ACC112 (cell line): ENCODE data around the gene DLG1.

Experiments used
- H2AFZ ChIP-seq: fragments of 200-600 bp; sonication (generic); one replicate; pipeline ENCODE4 v1.6.0; 2017; ENCODE audit warnings: antibody characterized with exemption, low read length; ENCODE audit not compliant: unreplicated experiment
- H3K27ac ChIP-seq: fragments of 200-600 bp; sonication (generic); 2 replicates; pipeline ENCODE4 v1.5.1; 2014; ENCODE audit warnings: low read depth, mild to moderate bottlenecking, antibody characterized with exemption, low read length, moderate library complexity
- H3K27me3 ChIP-seq: fragments of 200-600 bp; sonication (generic); 2 replicates; pipeline ENCODE4 v1.6.1; 2014; ENCODE audit warnings: mild to moderate bottlenecking, antibody characterized with exemption, low read length, moderate library complexity, mixed read lengths; ENCODE audit not compliant: insufficient read depth
- H3K36me3 ChIP-seq: fragments of 200-600 bp; sonication (generic); 2 replicates; pipeline ENCODE4 v1.6.1; 2016; ENCODE audit warnings: mild to moderate bottlenecking, antibody characterized with exemption, low read length, moderate library complexity, mixed read lengths; ENCODE audit not compliant: insufficient read depth
- H3K4me1 ChIP-seq: fragments of 200-600 bp; sonication (generic); one replicate; pipeline ENCODE4 v1.6.1; 2016; ENCODE audit warnings: low read length, mixed read lengths; ENCODE audit not compliant: insufficient read depth, unreplicated experiment, control insufficient read depth
- H3K4me3 ChIP-seq: fragments of 200-600 bp; sonication (generic); 2 replicates; pipeline ENCODE4 v1.5.1; 2014; ENCODE audit warnings: mild to moderate bottlenecking, low read depth, low read length
- H3K79me2 ChIP-seq: fragments of 200-600 bp; sonication (generic); one replicate; pipeline ENCODE4 v1.6.0; 2016; ENCODE audit warnings: low read length; ENCODE audit not compliant: control insufficient read depth, unreplicated experiment, insufficient read depth

DLG1 gene

GRCh38 chr3:197117114-197117513, 181.3 kb downstream of the DLG1 start:
- no peak overlapping the region for H3K27ac ChIP-seq
- H3K79me2 ChIP-seq = no peaks in the 10 kb centered on the region
- H3K4me1 ChIP-seq = peaks cover 4% of the 10 kb centered on the region
- peaks cover 24% of the 10 kb centered on the region for H3K36me3 ChIP-seq
- no peaks in the 10 kb centered on the region for H3K27me3 ChIP-seq
- no peak overlapping the region for H2AFZ ChIP-seq
- H3K4me3 ChIP-seq = no peak overlapping the region

GRCh38 chr3:197114007-197114406, 184.4 kb downstream of the DLG1 start:
- no peaks in the 10 kb centered on the region for H3K79me2 ChIP-seq
- no peaks in the 10 kb centered on the region for H3K27me3 ChIP-seq
- no peak overlapping the region for H3K27ac ChIP-seq
- no peak overlapping the region for H2AFZ ChIP-seq
- peaks cover 49% of the 10 kb centered on the region for H3K36me3 ChIP-seq
- H3K4me3 ChIP-seq = no peak overlapping the region
- H3K4me1 ChIP-seq = peaks cover 4% of the 10 kb centered on the region

- Histone ChIP-seq H3K4me1 (no peaks in the 10 kb centered on the region), H3K4me3 (no peak overlapping the region), H3K36me3 (peaks cover 49% of the 10 kb centered on the region), H2AFZ (no peak overlapping the region), H3K79me2 (no peaks in the 10 kb centered on the region), H3K27me3 (no peaks in the 10 kb centered on the region), H3K27ac (no peak overlapping the region)
Measured at GRCh38 chr3:197111685-197112084, 186.7 kb downstream of the DLG1 start.

- Histone ChIP-seq H2AFZ (no peak overlapping the region), H3K27ac (no peak overlapping the region), H3K4me1 (no peaks in the 10 kb centered on the region), H3K79me2 (no peaks in the 10 kb centered on the region), H3K4me3 (no peak overlapping the region), H3K27me3 (no peaks in the 10 kb centered on the region), H3K36me3 (peaks cover 16% of the 10 kb centered on the region)
Measured at GRCh38 chr3:197105786-197106185, 192.6 kb downstream of the DLG1 start.

- Histone ChIP-seq H3K4me1 (no peaks in the 10 kb centered on the region), H3K36me3 (peaks cover 11% of the 10 kb centered on the region; the same call in 1 of the 2 replicates), H3K27ac (no peak overlapping the region), H3K27me3 (no peaks in the 10 kb centered on the region), H3K79me2 (no peaks in the 10 kb centered on the region), H3K4me3 (no peak overlapping the region), H2AFZ (no peak overlapping the region)
Measured at GRCh38 chr3:197104738-197105137, 193.7 kb downstream of the DLG1 start.

- Histone ChIP-seq H3K4me3 (no peak overlapping the region), H3K79me2 (no peaks in the 10 kb centered on the region), H3K4me1 (no peaks in the 10 kb centered on the region), H2AFZ (no peak overlapping the region), H3K27me3 (no peaks in the 10 kb centered on the region), H3K27ac (no peak overlapping the region), H3K36me3 (peaks cover 10% of the 10 kb centered on the region; the same call in 1 of the 2 replicates)
Measured at GRCh38 chr3:197103766-197104165, 194.6 kb downstream of the DLG1 start.

- no peak overlapping the region for H3K27ac ChIP-seq
- H3K79me2 ChIP-seq = no peaks in the 10 kb centered on the region
- H3K27me3 ChIP-seq = no peaks in the 10 kb centered on the region
- H3K4me3 ChIP-seq = no peak overlapping the region
- no peaks in the 10 kb centered on the region for H3K36me3 ChIP-seq
- no peaks in the 10 kb centered on the region for H3K4me1 ChIP-seq
- no peak overlapping the region for H2AFZ ChIP-seq
Measured at GRCh38 chr3:197093871-197094270, 204.5 kb downstream of the DLG1 start.

GRCh38 chr3:197088370-197088769, 210.0 kb downstream of the DLG1 start:
- H3K4me1 ChIP-seq = peaks cover 6% of the 10 kb centered on the region
- H3K79me2 ChIP-seq = no peaks in the 10 kb centered on the region
- H2AFZ ChIP-seq = no peak overlapping the region
- peaks cover 6% of the 10 kb centered on the region; the same call in 1 of the 2 replicates for H3K36me3 ChIP-seq
- no peak overlapping the region for H3K27ac ChIP-seq
- H3K27me3 ChIP-seq = no peaks in the 10 kb centered on the region
- no peak overlapping the region for H3K4me3 ChIP-seq

GRCh38 chr3:197085137-197085536, 213.3 kb downstream of the DLG1 start:
- H2AFZ ChIP-seq = no peak overlapping the region

GRCh38 chr3:197083486-197083885, 214.9 kb downstream of the DLG1 start:
- Histone ChIP-seq H3K79me2 (no peaks in the 10 kb centered on the region), H3K36me3 (peaks cover 10% of the 10 kb centered on the region)

More at GRCh38 chr3:197085137-197085536, 213.3 kb downstream of the DLG1 start:
- H3K79me2 ChIP-seq = no peaks in the 10 kb centered on the region
- H3K4me1 ChIP-seq = peaks cover 15% of the 10 kb centered on the region
- no peak overlapping the region for H3K4me3 ChIP-seq
- H3K27ac ChIP-seq = no peak overlapping the region
- peaks cover 10% of the 10 kb centered on the region; the same call in 1 of the 2 replicates for H3K36me3 ChIP-seq
- H3K27me3 ChIP-seq = no peaks in the 10 kb centered on the region

GRCh38 chr3:197082871-197083270, 215.5 kb downstream of the DLG1 start:
- Histone ChIP-seq H3K4me3 (no peak overlapping the region), H3K79me2 (no peaks in the 10 kb centered on the region)

More at GRCh38 chr3:197083486-197083885, 214.9 kb downstream of the DLG1 start:
- Histone ChIP-seq H3K4me1 (peaks cover 15% of the 10 kb centered on the region), H2AFZ (no peak overlapping the region), H3K27me3 (no peaks in the 10 kb centered on the region), H3K4me3 (no peak overlapping the region), H3K27ac (peak overlapping the region; percentile 56)

More at GRCh38 chr3:197082871-197083270, 215.5 kb downstream of the DLG1 start:
- Histone ChIP-seq H2AFZ (no peak overlapping the region), H3K36me3 (peaks cover 10% of the 10 kb centered on the region), H3K4me1 (peaks cover 15% of the 10 kb centered on the region), H3K27me3 (no peaks in the 10 kb centered on the region), H3K27ac (peak overlapping the region; percentile 56)
